Astrocyte (in vitro differentiated cells and primary cell): Measurements from ENCODE around the gene BMPR1A. TPM values are rescaled to one million over a fixed set of nuclear protein-coding genes. Genes with fewer than 3 reads are reported as not detected.

ENCODE experiments used
- DNase-seq: peaks from one replicate; pipeline ENCODE4 v3.0.0-alpha.2; 2010; ENCODE audit warnings: low read depth
- FAIRE-seq: peaks from 2 replicates; lab custom pipeline; 2011; peaks lifted over from hg19 to GRCh38; lab: Jason Lieb, UNC
- H2AFZ ChIP-seq: 2 replicates; pipeline ENCODE4 v1.6.0; 2012; ENCODE audit warnings: low read depth, low read length, inconsistent platforms
- H3K27ac ChIP-seq: 2 replicates; pipeline ENCODE4 v1.5.1; 2011; ENCODE audit warnings: low read depth, low read length, inconsistent platforms
- H3K27me3 ChIP-seq: 2 replicates; pipeline ENCODE4 v1.6.0; 2011; ENCODE audit warnings: low read length, inconsistent platforms; ENCODE audit not compliant: insufficient read depth
- H3K36me3 ChIP-seq: 2 replicates; pipeline ENCODE4 v1.5.1; 2011; ENCODE audit warnings: low read length, inconsistent platforms; ENCODE audit not compliant: insufficient read depth
- H3K4me1 ChIP-seq: 2 replicates; pipeline ENCODE4 v1.5.1; 2011; ENCODE audit warnings: low read length, inconsistent platforms; ENCODE audit not compliant: insufficient read depth
- H3K4me2 ChIP-seq: 2 replicates; pipeline ENCODE4 v1.6.0; 2012; ENCODE audit warnings: low read length, inconsistent platforms
- H3K4me3 ChIP-seq: 2 replicates; pipeline ENCODE4 v1.5.1; 2011; ENCODE audit warnings: low read depth, mild to moderate bottlenecking, low read length, inconsistent platforms; ENCODE audit not compliant: insufficient read depth
- H3K79me2 ChIP-seq: 2 replicates; pipeline ENCODE4 v1.6.0; 2012; ENCODE audit warnings: mild to moderate bottlenecking, low read length, inconsistent platforms; ENCODE audit not compliant: insufficient read depth
- H3K9ac ChIP-seq: 2 replicates; pipeline ENCODE4 v1.6.0; 2012; ENCODE audit warnings: mild to moderate bottlenecking, low read length, inconsistent platforms
- H3K9me3 ChIP-seq: 2 replicates; pipeline ENCODE4 v1.5.1; 2012; ENCODE audit warnings: low read depth, mild to moderate bottlenecking, low read length, inconsistent platforms; ENCODE audit not compliant: insufficient read depth
- H4K20me1 ChIP-seq: 2 replicates; pipeline ENCODE4 v1.6.0; 2012; ENCODE audit warnings: low read length, inconsistent platforms; ENCODE audit not compliant: insufficient read depth
- H3K27ac Mint-ChIP-seq: one replicate; pipeline ENCODE4 v1.8.0; 2021; ENCODE audit warnings: mild to moderate bottlenecking, mixed read lengths; ENCODE audit not compliant: unreplicated experiment
- H3K27me3 Mint-ChIP-seq: one replicate; pipeline ENCODE4 v1.8.0; 2021; ENCODE audit warnings: low read depth, mixed read lengths; ENCODE audit not compliant: unreplicated experiment
- H3K36me3 Mint-ChIP-seq: one replicate; pipeline ENCODE4 v1.8.0; 2021; ENCODE audit warnings: low read depth, mixed read lengths; ENCODE audit not compliant: unreplicated experiment
- H3K4me1 Mint-ChIP-seq: one replicate; pipeline ENCODE4 v1.8.0; 2021; ENCODE audit warnings: low read depth, mixed read lengths; ENCODE audit not compliant: unreplicated experiment
- H3K4me3 Mint-ChIP-seq: one replicate; pipeline ENCODE4 v1.8.0; 2021; ENCODE audit warnings: mild to moderate bottlenecking, moderate library complexity, mixed read lengths; ENCODE audit not compliant: unreplicated experiment
- H3K9me3 Mint-ChIP-seq: one replicate; pipeline ENCODE4 v1.8.0; 2021; ENCODE audit warnings: mild to moderate bottlenecking, mixed read lengths; ENCODE audit not compliant: unreplicated experiment
- EZH2 ChIP-seq: IDR thresholded peaks from 2 replicates; pipeline ENCODE4 v1.6.1; 2012; ENCODE audit warnings: mild to moderate bottlenecking, low read length, inconsistent platforms; ENCODE audit not compliant: insufficient read depth
- total RNA-seq: library from RNA; stranded (reverse); gene quantifications from 2 replicates; pipeline ENCODE4 v1.2.1, GENCODE V29; 2021
- TF ChIP-seq, protein P1 (sequence below): IDR thresholded peaks from 2 replicates; pipeline ENCODE4 v1.5.1; 2011; ENCODE audit warnings: low read depth, mild to moderate bottlenecking, inconsistent platforms, low read length, moderate library complexity; ENCODE audit not compliant: insufficient read depth

Gene BMPR1A
- total RNA-seq, 1 donor from 2014 or later = 52.2 TPM

DNA sequence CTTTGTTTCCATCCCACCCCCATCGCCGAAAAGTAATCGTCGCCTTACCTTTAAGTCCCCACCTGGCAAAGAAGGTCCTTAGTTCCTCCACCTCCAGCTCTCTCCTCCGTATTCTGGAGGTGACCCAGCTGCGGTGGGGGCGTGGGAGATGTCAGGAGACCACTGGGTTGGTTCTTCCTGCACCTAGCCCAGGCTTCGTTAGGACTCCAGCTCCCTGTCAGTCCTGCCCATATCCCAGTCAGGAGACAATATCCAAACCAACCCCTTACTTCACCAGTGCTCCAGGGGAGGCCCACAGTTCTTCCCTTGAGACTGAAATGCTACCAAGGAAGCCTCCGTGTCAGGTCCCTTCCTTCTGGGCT lies 212.6 kb downstream of the BMPR1A start:
- Mint-ChIP-seq H3K27ac (no peak overlapping the region), H3K4me3 (no peak overlapping the region), H3K36me3 (peaks cover 3% of the 10 kb centered on the region), H3K27me3 (peaks cover 27% of the 10 kb centered on the region), H3K4me1 (peaks cover 14% of the 10 kb centered on the region), H3K9me3 (no peaks in the 10 kb centered on the region)
- no peaks in the 10 kb centered on the region for H3K9me3 ChIP-seq
- H3K27me3 ChIP-seq = no peaks in the 10 kb centered on the region
- H3K4me2 ChIP-seq = peak overlapping the region; percentile 95
- no peaks in the 10 kb centered on the region for H4K20me1 ChIP-seq
- H3K4me3 ChIP-seq = peak overlapping the region; percentile 41
- H3K9ac ChIP-seq = peak overlapping the region; percentile 93
- H3K36me3 ChIP-seq = no peaks in the 10 kb centered on the region
- H2AFZ ChIP-seq = no peak overlapping the region
- H3K27ac ChIP-seq = no peak overlapping the region
- H3K79me2 ChIP-seq = no peaks in the 10 kb centered on the region
- TF ChIP-seq EZH2 = no peak
- TF ChIP-seq, protein P1, sequence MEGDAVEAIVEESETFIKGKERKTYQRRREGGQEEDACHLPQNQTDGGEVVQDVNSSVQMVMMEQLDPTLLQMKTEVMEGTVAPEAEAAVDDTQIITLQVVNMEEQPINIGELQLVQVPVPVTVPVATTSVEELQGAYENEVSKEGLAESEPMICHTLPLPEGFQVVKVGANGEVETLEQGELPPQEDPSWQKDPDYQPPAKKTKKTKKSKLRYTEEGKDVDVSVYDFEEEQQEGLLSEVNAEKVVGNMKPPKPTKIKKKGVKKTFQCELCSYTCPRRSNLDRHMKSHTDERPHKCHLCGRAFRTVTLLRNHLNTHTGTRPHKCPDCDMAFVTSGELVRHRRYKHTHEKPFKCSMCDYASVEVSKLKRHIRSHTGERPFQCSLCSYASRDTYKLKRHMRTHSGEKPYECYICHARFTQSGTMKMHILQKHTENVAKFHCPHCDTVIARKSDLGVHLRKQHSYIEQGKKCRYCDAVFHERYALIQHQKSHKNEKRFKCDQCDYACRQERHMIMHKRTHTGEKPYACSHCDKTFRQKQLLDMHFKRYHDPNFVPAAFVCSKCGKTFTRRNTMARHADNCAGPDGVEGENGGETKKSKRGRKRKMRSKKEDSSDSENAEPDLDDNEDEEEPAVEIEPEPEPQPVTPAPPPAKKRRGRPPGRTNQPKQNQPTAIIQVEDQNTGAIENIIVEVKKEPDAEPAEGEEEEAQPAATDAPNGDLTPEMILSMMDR = no peak
- no peak for FAIRE-seq
- no peak for DNase-seq
- H3K4me1 ChIP-seq = peaks cover 44% of the 10 kb centered on the region

DNA sequence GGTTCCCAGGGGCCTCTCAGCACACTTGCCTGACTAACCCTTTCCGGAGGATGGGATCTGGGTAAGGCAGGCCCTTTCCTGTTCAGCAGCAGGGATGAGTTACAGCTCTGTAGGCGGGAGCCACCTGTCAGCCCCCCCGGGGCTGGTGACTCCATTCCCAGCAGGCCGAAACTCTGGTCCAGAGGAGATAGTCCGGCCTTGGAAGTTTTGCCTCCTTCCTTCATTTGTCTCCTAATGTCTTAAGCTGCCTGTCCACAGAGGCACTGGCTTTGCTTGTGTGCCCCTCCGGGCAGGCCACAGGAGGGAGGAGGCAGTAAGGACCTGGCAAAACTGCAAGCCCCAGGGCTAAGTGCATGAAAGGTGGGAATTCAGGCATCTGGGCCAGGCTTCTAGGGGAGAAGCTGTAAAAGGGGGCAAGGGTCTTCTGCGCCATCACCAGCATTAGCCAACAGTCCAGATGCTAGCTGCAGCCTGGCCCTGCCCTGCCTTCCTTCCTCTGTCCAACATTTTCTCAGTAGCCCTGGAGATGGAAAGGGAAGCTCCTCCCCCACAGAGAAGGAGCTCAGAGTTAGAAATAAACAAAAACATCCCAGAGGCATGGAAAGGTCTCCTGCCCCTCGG lies 213.1 kb downstream of the BMPR1A start:
- FAIRE-seq = no peak
- H3K4me3 Mint-ChIP-seq = no peak overlapping the region
- Histone ChIP-seq H4K20me1 (no peaks in the 10 kb centered on the region), H3K9me3 (no peaks in the 10 kb centered on the region), H3K79me2 (no peaks in the 10 kb centered on the region), H3K27me3 (no peaks in the 10 kb centered on the region), H3K27ac (peak overlapping the region; percentile 80), H3K4me1 (peaks cover 44% of the 10 kb centered on the region), H3K4me3 (no peak overlapping the region), H3K36me3 (no peaks in the 10 kb centered on the region), H2AFZ (no peak overlapping the region), H3K4me2 (peak overlapping the region; percentile 95), H3K9ac (peak overlapping the region; percentile 93)
- TF ChIP-seq EZH2 = no peak
- TF ChIP-seq, protein P1 = no peak
- DNase-seq = no peak
- peaks cover 14% of the 10 kb centered on the region for H3K4me1 Mint-ChIP-seq
- H3K9me3 Mint-ChIP-seq = no peaks in the 10 kb centered on the region
- H3K27ac Mint-ChIP-seq = no peak overlapping the region
- peaks cover 31% of the 10 kb centered on the region for H3K27me3 Mint-ChIP-seq
- peaks cover 3% of the 10 kb centered on the region for H3K36me3 Mint-ChIP-seq

DNA sequence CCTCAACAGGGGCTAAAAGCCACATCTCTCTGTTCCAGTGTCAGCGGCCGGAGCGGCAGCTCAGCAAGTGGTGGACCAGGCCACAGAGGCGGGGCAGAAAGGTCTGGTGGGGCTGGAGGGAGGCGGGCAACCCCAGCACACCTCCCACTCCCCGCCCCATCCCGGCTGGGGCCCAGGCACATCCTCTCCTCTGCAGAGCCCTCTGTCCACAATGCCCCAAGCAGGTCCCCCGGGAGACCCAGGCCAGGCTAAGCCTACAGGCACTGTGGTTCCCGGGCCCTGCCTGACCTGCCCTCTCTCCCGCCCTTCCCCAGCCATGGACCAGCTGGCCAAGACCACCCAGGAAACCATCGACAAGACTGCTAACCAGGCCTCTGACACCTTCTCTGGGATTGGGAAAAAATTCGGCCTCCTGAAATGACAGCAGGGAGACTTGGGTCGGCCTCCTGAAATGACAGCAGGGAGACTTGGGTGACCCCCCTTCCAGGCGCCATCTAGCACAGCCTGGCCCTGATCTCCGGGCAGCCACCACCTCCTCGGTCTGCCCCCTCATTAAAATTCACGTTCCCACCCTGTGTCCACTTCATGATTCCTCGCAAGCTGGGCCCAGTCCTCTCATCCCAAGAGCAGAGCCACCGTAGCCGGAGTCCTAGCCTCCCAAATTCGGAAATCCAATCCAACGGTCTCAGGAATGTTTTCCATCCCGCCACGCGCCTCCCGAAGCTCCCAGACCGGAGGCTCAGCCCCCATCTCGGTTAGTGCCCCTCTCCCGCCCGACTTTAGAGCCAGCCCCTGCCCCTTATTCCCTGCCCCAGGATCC lies 214.0 kb downstream of the BMPR1A start:
- peak overlapping the region; percentile 83 for H3K27ac Mint-ChIP-seq
- peak overlapping the region; percentile 93 for H3K9ac ChIP-seq

More for the DNA sequence above, 214.0 kb downstream of the BMPR1A start:
- Mint-ChIP-seq H3K36me3 (no peaks in the 10 kb centered on the region), H3K4me3 (peak overlapping the region; percentile 77), H3K9me3 (no peaks in the 10 kb centered on the region), H3K4me1 (peaks cover 14% of the 10 kb centered on the region), H3K27me3 (peaks cover 30% of the 10 kb centered on the region)
- Histone ChIP-seq H3K27me3 (no peaks in the 10 kb centered on the region), H3K4me1 (peaks cover 44% of the 10 kb centered on the region), H3K4me2 (peak overlapping the region; percentile 95), H3K27ac (peak overlapping the region; percentile 80), H2AFZ (peak overlapping the region; percentile 63), H3K9me3 (no peaks in the 10 kb centered on the region), H3K36me3 (no peaks in the 10 kb centered on the region), H4K20me1 (no peaks in the 10 kb centered on the region), H3K4me3 (peak overlapping the region; percentile 62), H3K79me2 (no peaks in the 10 kb centered on the region)
- TF ChIP-seq, protein P1 = no peak
- TF ChIP-seq EZH2 = no peak
- DNase-seq (no peak), FAIRE-seq (no peak)
